Natural killer cell treated with Interleukin-12 subunit alpha and Interleukin-12 subunit beta and Interleukin-15 and Interleukin-18, amount 100 ng/mL, for 72 hours (primary cell): ENCODE data around the gene FIS1. TPM values are rescaled to one million over a fixed set of nuclear protein-coding genes. Genes with fewer than 3 reads are reported as not detected.
"Not testable (repeated sequence)": the region's sequence is repeated elsewhere in the genome, so short reads cannot be mapped to it uniquely, and the experiment has no call there.

Experiments used
- ATAC-seq, 2 donors: fragments of 150-1000 bp; cut with Tn5 transposase in 1 of 2; sonication (Bioruptor Pico), chemical (Tn5 transposase) in 1 of 2; 2 replicates each; pipeline ENCODE4 v1.10.0; 2021
- DNase-seq: peaks from one replicate; pipeline ENCODE4 v3.0.0; 2022; ENCODE audit warnings: low spot score
- H3K27ac Mint-ChIP-seq, 2 donors: 1 replicate in 1 of 2; 2 replicates in 1 of 2; pipeline ENCODE4 v1.8.0; 2022; ENCODE audit warnings: mixed read lengths in 2 of 2, mild to moderate bottlenecking in 1 of 2, moderate library complexity in 1 of 2
- H3K27me3 Mint-ChIP-seq, 2 donors: 1 replicate in 1 of 2; 2 replicates in 1 of 2; pipeline ENCODE4 v1.8.0; 2022; ENCODE audit warnings: mixed read lengths in 2 of 2
- H3K36me3 Mint-ChIP-seq: one replicate; pipeline ENCODE4 v1.8.0; 2022; ENCODE audit warnings: mixed read lengths
- H3K4me1 Mint-ChIP-seq, 2 donors: 1 replicate in 1 of 2; 2 replicates in 1 of 2; pipeline ENCODE4 v1.8.0; 2022; ENCODE audit warnings: low read depth in 2 of 2, mixed read lengths in 2 of 2, mild to moderate bottlenecking in 1 of 2
- H3K4me3 Mint-ChIP-seq: one replicate; pipeline ENCODE4 v1.8.0; 2022; ENCODE audit warnings: mixed read lengths
- H3K9me3 Mint-ChIP-seq: 2 replicates; pipeline ENCODE4 v1.8.0; 2022; ENCODE audit warnings: mixed read lengths
- total RNA-seq, 2 donors: library from RNA; stranded (reverse); gene quantifications; one replicate each; pipeline ENCODE4 v1.2.3, GENCODE V29; 2022

Gene FIS1
- total RNA-seq, 2 donors from 2014 or later, result 93.1 to 102 TPM

DNA sequence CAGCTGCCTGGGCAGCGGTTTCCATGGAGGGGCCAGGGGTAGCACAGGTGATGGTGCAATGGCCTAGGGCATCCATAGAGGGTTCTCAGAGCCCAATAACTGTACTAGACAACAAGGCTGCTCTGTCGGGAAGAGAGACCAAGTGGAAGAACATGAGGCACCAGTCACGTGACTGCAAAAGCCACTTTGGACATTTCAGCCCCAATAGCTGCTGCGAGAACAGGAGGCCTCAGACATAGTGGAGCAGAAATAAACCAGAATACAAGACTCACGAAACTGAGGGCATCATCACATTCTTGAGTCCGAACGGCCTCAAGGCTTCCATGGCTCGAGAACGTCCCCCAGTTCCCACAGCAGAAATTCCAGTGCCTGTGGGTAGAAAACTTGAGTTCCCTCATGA, 32.3 kb upstream of the FIS1 start:
- Mint-ChIP-seq H3K27me3 (peaks cover 9 to 10% of the 10 kb centered on the region in 2 donors), H3K27ac (no peak overlapping the region), H3K4me1 (no peaks in the 10 kb centered on the region), H3K36me3 (no peaks in the 10 kb centered on the region), H3K4me3 (no peak overlapping the region), H3K9me3 (no peaks in the 10 kb centered on the region)
- ATAC-seq, result no peak
- DNase-seq, result no peak

DNA sequence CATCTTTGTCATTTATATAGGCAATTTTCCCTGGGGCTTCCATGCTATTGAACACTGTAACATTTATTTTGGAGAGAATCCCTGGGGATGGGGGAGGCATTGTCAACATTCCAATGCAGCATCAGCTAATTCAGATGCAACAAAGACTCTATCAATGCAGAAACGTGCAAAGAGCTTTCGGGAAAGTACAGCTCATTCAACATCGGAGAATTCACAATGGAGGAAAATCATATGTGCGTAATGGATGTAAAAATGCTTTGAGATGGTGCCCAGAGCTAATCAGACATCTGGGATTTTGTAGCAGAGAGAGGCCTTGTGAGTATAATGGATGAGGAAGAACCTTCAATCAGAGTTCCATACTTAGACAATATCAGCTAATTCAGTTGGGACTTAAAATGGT, 28.3 kb upstream of the FIS1 start:
- Mint-ChIP-seq H3K9me3 (no peaks in the 10 kb centered on the region), H3K4me3 (no peak overlapping the region), H3K27ac (no peak overlapping the region), H3K27me3 (peaks cover 6 to 10% of the 10 kb centered on the region in 2 donors), H3K4me1 (no peaks in the 10 kb centered on the region), H3K36me3 (no peaks in the 10 kb centered on the region)
- ATAC-seq, result no peak
- no peak for DNase-seq

DNA sequence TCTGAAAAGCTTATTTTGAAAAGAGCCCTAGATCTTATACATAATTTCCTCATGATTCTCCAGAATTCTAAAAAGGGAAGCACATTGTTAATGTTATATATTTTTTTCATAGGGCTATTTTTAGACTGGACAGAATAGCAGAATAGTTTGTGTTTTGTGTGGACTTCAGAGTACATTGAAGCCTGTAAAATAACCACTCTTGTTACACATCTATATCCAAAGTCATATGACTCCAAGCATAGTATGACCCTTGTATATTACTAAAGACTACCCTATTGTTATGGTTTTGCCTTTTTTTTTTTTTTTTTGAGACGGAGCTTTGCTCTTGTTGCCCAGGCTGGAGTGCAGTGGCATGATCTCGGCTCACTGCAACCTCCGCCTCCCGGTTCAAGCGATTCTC, 26.1 kb upstream of the FIS1 start:
- H3K9me3 Mint-ChIP-seq, result no peaks in the 10 kb centered on the region
- ATAC-seq, result no peak
- no peak for DNase-seq
- no peak overlapping the region for H3K4me3 Mint-ChIP-seq
- H3K4me1 Mint-ChIP-seq, result no peaks in the 10 kb centered on the region
- no peak overlapping the region for H3K27ac Mint-ChIP-seq
- H3K36me3 Mint-ChIP-seq, result no peaks in the 10 kb centered on the region
- H3K27me3 Mint-ChIP-seq, result peaks cover 7 to 12% of the 10 kb centered on the region in 2 donors

DNA sequence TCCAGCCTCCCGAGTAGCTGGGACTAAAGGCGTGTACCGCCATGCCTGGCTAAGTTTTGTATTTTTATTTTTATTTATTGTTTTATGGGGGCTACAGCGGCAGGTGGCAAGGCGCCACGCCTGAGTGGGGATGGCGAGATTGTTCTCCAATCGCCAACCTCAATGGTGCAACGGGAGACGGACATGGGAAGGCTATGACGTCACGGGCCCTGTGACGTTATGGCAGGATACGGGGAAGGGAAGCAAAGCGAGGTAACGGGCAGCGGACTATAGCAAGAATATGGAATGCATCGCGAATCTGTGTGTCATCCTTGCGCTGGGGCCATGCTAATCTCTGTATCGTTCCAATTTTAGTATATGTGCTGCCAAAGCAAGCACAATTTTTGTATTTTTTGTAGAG, 24.8 kb upstream of the FIS1 start:
- no peak for ATAC-seq

DNA sequence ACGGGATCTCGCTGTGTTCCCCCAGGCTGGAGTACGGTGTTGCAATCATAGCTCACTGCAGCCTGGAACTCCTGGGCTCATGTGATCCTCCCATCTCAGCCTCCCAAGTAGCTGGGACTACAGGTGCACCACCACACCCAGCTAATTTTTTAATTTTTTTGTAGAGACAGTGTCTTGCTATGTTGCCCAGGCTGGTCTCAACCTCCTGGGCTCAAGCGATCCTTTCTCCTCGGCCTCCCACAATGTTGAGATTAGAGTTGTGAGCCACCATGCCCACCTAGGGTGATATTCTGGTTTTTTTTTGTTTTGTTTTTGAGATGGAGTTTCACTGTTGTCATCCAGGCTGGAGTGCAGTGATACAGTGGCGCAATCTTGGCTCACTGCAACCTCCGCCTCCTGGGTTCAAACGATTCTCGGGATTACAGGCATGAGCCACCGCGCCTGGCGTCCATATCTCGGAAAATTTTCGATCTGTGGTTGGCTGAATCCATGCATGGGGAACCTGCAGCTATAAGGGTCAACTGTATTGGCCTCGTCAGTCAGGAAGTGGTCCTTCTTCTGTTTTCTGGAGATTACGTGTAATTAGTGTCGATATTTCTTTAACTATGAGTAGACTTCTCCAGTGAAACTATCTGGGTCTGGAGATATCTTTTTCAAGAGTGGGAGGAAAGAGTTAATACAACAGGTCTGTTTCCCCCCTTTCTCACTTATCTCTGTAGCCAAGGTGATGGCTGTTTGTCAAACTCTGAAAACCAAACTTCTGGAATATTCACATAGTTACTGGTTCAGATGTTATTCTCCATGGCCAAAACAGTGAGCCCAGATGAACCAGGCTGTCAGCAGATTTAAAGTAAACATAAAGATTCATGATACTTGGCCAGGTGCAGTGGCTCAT, 21.0 kb upstream of the FIS1 start:
- H3K9me3 Mint-ChIP-seq, result no peaks in the 10 kb centered on the region
- peaks cover 6 to 11% of the 10 kb centered on the region in 2 donors for H3K27me3 Mint-ChIP-seq

More for the DNA sequence above, 24.8 kb upstream of the FIS1 start:
- no peak overlapping the region for H3K4me3 Mint-ChIP-seq
- no peak overlapping the region for H3K27ac Mint-ChIP-seq
- no peaks in the 10 kb centered on the region for H3K9me3 Mint-ChIP-seq
- peaks cover 12 to 21% of the 10 kb centered on the region in 2 donors for H3K27me3 Mint-ChIP-seq
- H3K4me1 Mint-ChIP-seq, result no peaks in the 10 kb centered on the region
- no peaks in the 10 kb centered on the region for H3K36me3 Mint-ChIP-seq
- DNase-seq, result no peak

DNA sequence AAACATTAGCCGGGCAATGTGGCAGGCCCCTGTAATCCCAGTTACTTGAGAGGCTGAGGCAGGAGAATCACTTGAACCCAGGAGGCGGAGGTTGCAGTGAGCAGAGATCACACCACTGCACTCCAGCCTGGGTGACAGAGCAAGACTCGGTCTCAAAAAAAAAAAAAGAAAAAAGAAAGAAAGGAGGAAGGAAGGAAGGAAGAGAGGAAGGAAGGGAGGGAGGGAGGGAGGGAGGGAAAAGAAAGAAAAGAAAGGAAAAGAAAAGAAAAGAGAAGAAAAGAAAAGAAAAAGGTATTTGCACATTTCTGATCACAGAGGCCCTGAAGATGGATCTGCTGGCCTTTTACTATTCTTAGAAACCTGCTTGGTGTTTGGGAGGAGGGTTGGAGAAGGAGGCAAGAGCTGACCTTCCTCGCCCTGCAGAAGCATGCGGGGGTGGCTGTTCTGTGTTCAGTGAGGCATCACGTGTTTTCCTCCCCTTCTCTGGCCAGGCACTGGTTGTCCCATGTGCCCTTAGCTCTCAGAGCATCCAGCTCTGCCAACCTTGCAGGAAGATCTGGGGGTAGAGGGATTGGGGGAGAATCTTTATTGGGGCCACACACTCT, 19.3 kb upstream of the FIS1 start:
- not testable (repeated sequence) for H3K27ac Mint-ChIP-seq, H3K9me3 Mint-ChIP-seq, H3K36me3 Mint-ChIP-seq, DNase-seq, H3K4me1 Mint-ChIP-seq, H3K4me3 Mint-ChIP-seq, ATAC-seq
- peaks cover 6 to 11% of the 10 kb centered on the region in 2 donors for H3K27me3 Mint-ChIP-seq

More for the DNA sequence above, 21.0 kb upstream of the FIS1 start:
- DNase-seq, result no peak
- Mint-ChIP-seq H3K36me3 (no peaks in the 10 kb centered on the region), H3K4me3 (no peak overlapping the region), H3K4me1 (no peaks in the 10 kb centered on the region), H3K27ac (no peak overlapping the region)
- ATAC-seq, result no peak

DNA sequence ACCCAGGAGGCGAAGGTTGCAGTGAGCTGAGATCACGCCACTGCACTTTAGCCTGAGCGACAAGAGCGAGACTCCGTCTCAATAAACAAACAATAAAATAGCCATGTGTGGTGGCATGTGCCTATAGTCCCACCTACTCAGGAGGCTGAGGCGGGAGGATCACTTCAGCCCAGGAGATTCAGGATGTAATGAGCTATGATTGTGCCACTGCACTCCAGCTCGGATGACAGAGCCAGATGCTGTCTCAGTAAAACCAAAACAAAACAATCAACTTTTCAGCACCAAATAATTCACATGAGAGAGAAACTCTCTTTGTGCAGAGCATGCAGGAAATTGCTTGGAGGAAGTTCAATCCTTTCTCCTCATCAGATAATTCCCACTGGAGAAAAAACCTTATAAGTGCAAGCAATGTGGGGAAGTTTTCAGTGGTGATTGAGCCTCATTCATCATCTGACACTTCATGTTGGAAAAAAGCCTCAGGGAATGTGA, 13.4 kb upstream of the FIS1 start:
- peaks cover 0 to 3% of the 10 kb centered on the region in 2 donors for H3K27me3 Mint-ChIP-seq
- H3K27ac Mint-ChIP-seq, result no peak overlapping the region
- no peaks in the 10 kb centered on the region for H3K9me3 Mint-ChIP-seq
- DNase-seq (no peak), ATAC-seq (no peak)
- no peaks in the 10 kb centered on the region for H3K4me1 Mint-ChIP-seq
- no peak overlapping the region for H3K4me3 Mint-ChIP-seq
- H3K36me3 Mint-ChIP-seq, result no peaks in the 10 kb centered on the region

DNA sequence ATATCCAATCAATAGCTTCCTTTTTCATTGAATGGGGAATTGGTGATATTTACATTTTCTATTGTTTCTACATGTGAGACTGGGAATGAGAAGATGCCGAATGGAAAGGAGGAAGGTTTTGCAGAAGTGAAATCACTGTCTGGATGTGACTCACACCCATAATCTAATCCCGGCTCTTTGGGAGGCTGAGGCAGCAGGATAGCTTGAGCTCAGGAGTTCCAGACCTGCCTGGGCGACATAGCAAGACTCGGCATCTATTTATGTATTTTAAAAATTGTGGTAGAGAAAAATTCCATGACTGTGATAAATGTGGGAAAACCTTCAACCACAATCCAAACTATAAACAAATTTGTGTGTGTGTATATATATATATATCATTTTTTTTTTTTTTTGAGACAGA, 10.9 kb upstream of the FIS1 start:
- Mint-ChIP-seq H3K27ac (no peak overlapping the region), H3K27me3 (peaks cover 0 to 3% of the 10 kb centered on the region in 2 donors)

DNA sequence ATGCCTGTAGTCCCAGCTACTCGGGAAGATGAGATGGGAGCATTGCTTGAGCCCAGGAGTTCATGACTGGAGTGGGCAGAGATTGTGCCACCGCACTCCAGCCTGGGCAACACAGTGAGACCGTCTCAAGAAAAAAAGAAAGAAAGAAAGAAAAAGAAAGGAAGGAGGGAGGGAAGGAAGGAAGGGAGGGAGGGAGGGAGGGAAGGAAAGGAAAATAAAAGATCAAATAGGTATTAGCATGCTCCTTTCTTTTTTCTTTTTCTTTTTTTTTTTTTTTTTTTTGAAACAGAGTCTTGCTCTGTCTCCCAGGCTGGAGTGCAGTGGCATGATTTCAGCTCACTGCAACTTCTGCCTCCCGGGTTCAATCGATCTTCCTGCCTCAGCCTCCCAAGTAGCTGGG, 8.3 kb upstream of the FIS1 start:
- Mint-ChIP-seq H3K4me1 (peaks cover 19% of the 10 kb centered on the region in 2 donors), H3K36me3 (peaks cover 14% of the 10 kb centered on the region)
- H3K4me3 Mint-ChIP-seq, ATAC-seq, DNase-seq, H3K27me3 Mint-ChIP-seq, H3K9me3 Mint-ChIP-seq, H3K27ac Mint-ChIP-seq: not testable (repeated sequence)

More for the DNA sequence above, 10.9 kb upstream of the FIS1 start:
- ATAC-seq, result no peak
- Mint-ChIP-seq H3K4me3 (no peak overlapping the region), H3K36me3 (peaks cover 6% of the 10 kb centered on the region), H3K4me1 (peaks cover 7 to 9% of the 10 kb centered on the region in 2 donors), H3K9me3 (no peaks in the 10 kb centered on the region)
- DNase-seq, result no peak

DNA sequence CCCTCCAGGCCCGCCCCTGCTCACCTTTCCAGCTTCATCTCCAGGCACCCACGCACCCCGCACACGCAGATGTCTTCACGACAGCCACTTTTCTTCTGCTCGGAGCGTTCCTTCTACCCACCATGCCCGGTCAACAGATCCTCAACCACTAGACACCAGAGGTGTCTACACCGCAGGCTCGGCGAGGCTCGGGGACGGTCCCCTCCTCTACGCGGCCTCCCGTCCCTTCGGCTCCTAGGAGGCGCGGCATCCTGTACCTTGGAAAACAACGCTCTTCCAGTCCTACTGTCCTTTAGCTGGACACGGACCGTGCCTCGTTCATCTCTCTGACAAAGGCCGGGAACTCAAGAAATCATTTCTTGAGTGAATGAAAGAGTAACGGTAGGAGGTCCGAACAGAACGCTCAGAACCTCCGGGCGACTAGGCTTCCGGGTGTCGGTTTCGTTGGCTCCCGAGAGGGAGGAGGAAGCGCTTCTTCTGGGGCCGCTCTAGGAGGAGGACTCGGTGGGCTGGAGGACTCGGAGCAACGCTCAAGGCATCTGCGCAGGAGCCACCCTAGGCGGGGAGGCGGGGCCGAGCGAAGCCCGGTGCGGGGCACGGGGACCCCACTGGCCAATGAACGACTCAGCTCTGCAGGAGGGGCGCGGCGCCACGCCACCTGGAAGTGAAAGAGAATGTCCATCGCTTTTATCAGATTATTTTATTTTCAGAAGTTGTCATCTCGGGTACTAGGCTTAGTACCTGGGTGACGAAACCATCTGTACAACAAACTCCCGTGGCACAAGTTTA, 7.2 kb upstream of the FIS1 start:
- DNase-seq (peak; percentile 100), ATAC-seq (peak; percentile 100)
- H3K4me1 Mint-ChIP-seq, result peaks cover 22 to 24% of the 10 kb centered on the region in 2 donors
- H3K27me3 Mint-ChIP-seq, result peaks cover 0 to 3% of the 10 kb centered on the region in 2 donors
- peak overlapping the region; percentile 95 for H3K4me3 Mint-ChIP-seq
- H3K27ac Mint-ChIP-seq, result peak overlapping the region; percentile 91 to 99
- H3K36me3 Mint-ChIP-seq, result peaks cover 17% of the 10 kb centered on the region
- no peaks in the 10 kb centered on the region for H3K9me3 Mint-ChIP-seq

DNA sequence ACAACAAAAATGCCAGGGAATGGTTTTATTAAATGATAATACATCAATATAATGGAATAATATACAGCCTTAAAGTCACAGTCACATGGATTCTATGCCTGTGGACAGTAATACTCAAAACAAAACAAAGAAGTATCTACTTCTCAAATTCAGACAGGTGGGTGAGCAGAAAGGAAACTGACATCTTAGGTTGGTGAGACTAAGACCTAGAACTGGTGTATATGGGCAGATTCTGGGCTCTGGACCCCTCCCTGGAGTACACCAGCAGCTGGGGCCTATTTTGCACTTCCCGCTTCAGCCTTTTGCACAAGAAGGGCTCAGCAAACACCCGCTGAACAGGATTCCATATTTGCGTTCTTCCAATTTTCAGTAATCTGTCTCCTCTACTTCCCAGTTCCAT, 5.4 kb upstream of the FIS1 start:
- peak overlapping the region; percentile 95 for H3K4me3 Mint-ChIP-seq
- peaks cover 25 to 27% of the 10 kb centered on the region in 2 donors for H3K4me1 Mint-ChIP-seq
- H3K27ac Mint-ChIP-seq, result peak overlapping the region; percentile 91 to 99
- DNase-seq, result no peak
- no peak for ATAC-seq
- peaks cover 17% of the 10 kb centered on the region for H3K36me3 Mint-ChIP-seq
- no peaks in the 10 kb centered on the region for H3K27me3 Mint-ChIP-seq
- H3K9me3 Mint-ChIP-seq, result no peaks in the 10 kb centered on the region

DNA sequence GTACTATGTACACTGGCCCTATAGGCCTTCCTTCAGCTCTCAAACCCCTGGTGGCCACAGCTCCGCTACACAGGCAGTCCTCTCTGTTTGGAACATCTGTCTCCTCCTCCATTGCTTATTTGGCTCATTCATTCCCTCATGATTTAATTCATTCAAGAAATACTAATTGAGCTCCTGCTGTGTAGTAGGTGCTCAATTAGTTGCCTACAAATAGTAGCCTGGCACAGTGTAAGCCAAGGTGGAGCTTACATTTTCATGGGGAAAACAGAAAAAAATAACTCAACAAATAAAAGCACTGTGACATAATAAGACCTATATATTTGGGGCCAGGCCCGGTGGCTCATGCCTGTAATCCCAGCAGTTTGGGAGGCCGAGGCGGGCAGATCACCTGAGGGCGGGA, 3.4 kb upstream of the FIS1 start:
- peaks cover 17% of the 10 kb centered on the region for H3K36me3 Mint-ChIP-seq
- H3K9me3 Mint-ChIP-seq, result no peaks in the 10 kb centered on the region
- H3K4me3 Mint-ChIP-seq, result no peak overlapping the region
- DNase-seq (no peak), ATAC-seq (no peak)
- no peaks in the 10 kb centered on the region for H3K27me3 Mint-ChIP-seq
- H3K27ac Mint-ChIP-seq, result no peak overlapping the region
- peaks cover 38 to 43% of the 10 kb centered on the region in 2 donors for H3K4me1 Mint-ChIP-seq

DNA sequence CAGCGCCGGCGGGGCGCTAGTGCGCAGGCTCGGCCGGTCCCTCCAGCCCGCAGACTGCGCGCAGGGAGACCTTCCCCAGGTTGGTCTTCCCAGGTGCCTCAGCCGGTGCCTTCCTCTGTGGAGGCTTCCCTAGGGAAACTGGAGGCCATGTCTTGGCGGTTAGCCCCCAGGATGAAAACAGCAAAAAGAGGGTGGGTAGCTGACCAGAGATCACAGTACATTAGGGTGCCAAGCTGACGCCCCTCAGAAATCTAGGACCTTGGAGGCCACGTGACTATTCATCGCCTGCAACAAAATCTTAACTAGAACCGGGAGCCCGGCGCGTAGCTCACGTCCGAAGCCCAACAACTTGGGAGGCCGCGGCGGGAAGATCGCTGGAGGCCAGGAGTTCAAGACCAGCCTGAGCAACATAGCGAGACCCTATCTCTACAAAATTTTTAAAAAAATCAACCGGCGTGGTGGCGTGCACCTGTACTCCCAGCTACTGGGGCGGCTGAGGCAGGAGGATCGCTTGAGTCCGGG, 327 bp upstream of the FIS1 start:
- Mint-ChIP-seq H3K27ac (peak overlapping the region; percentile 91 to 92), H3K36me3 (peaks cover 10% of the 10 kb centered on the region), H3K4me1 (peaks cover 24 to 30% of the 10 kb centered on the region in 2 donors), H3K9me3 (no peaks in the 10 kb centered on the region), H3K4me3 (peak overlapping the region; percentile 98), H3K27me3 (no peaks in the 10 kb centered on the region)
- ATAC-seq (no peak), DNase-seq (no peak)
